GM23248 (cell line): ENCODE data around the gene GLI1. TPM values are rescaled to one million over a fixed set of nuclear protein-coding genes. Genes with fewer than 3 reads are reported as not detected.
"Not testable (repeated sequence)": the region's sequence is repeated elsewhere in the genome, so short reads cannot be mapped to it uniquely, and the experiment has no call there.

Experiments used
- DNase-seq: peaks from one replicate; pipeline ENCODE4 v3.0.0-alpha.2; 2015
- H2AFZ ChIP-seq: fragments of 200-600 bp; sonication (generic); 2 replicates; pipeline ENCODE4 v1.6.1; 2016; ENCODE audit warnings: antibody characterized with exemption
- H3F3A ChIP-seq: fragments of 200-600 bp; sonication (generic); 2 replicates; pipeline ENCODE4 v1.6.1; 2016; ENCODE audit warnings: mild to moderate bottlenecking, antibody characterized with exemption, mixed run types; ENCODE audit not compliant: insufficient read depth
- H3K27ac ChIP-seq: fragments of 200-600 bp; sonication (generic); 2 replicates; pipeline ENCODE4 v1.5.1; 2016; ENCODE audit warnings: mild to moderate bottlenecking
- H3K27me3 ChIP-seq: fragments of 200-600 bp; sonication (generic); replicated peaks from 2 replicates; pipeline ENCODE4 v1.6.1; 2016; ENCODE audit warnings: mild to moderate bottlenecking; ENCODE audit not compliant: insufficient read depth
- H3K36me3 ChIP-seq: fragments of 200-600 bp; sonication (generic); 2 replicates; pipeline ENCODE4 v1.6.1; 2016; ENCODE audit warnings: low read depth, mild to moderate bottlenecking
- H3K4me1 ChIP-seq: fragments of 200-600 bp; sonication (generic); 2 replicates; pipeline ENCODE4 v1.6.1; 2016; ENCODE audit warnings: mild to moderate bottlenecking; ENCODE audit not compliant: insufficient read depth
- H3K4me2 ChIP-seq: fragments of 200-600 bp; sonication (generic); one replicate; pipeline ENCODE4 v1.6.1; 2016; ENCODE audit warnings: mild to moderate bottlenecking; ENCODE audit not compliant: unreplicated experiment
- H3K4me3 ChIP-seq: fragments of 200-600 bp; sonication (generic); 2 replicates; pipeline ENCODE4 v1.5.1; 2016; ENCODE audit warnings: mild to moderate bottlenecking
- H3K79me2 ChIP-seq: fragments of 200-600 bp; sonication (generic); 2 replicates; pipeline ENCODE4 v1.6.1; 2016; ENCODE audit warnings: mild to moderate bottlenecking; ENCODE audit not compliant: insufficient read depth
- H3K9ac ChIP-seq: fragments of 200-600 bp; sonication (generic); 2 replicates; pipeline ENCODE4 v1.6.1; 2016; ENCODE audit warnings: mild to moderate bottlenecking
- H3K9me2 ChIP-seq: fragments of 200-600 bp; sonication (generic); 2 replicates; pipeline ENCODE4 v1.6.1; 2016; ENCODE audit warnings: mixed run types, mild to moderate bottlenecking, moderate library complexity; ENCODE audit not compliant: insufficient read depth
- H3K9me3 ChIP-seq: fragments of 200-600 bp; sonication (generic); one replicate; pipeline ENCODE4 v1.6.1; 2017; ENCODE audit warnings: low read depth
- H4K20me1 ChIP-seq: fragments of 200-600 bp; sonication (generic); 2 replicates; pipeline ENCODE4 v1.6.0; 2016; ENCODE audit not compliant: insufficient read depth
- EZH2 ChIP-seq: fragments of 200-600 bp; sonication (generic); IDR thresholded peaks from 2 replicates; pipeline ENCODE4 v1.6.1; 2018; ENCODE audit warnings: antibody characterized with exemption, mild to moderate bottlenecking; ENCODE audit not compliant: insufficient read depth, poor library complexity, severe bottlenecking
- EZH2phosphoT487 ChIP-seq: fragments of 200-600 bp; sonication (generic); IDR thresholded peaks from 2 replicates; pipeline ENCODE4 v1.6.1; 2018; ENCODE audit warnings: antibody characterized with exemption, moderate library complexity, mild to moderate bottlenecking, low read depth; ENCODE audit not compliant: insufficient read depth
- WGBS, 2 experiments: methylation state at CpG; one replicate each; pipeline ENCODE4 v1.1.6; 2015 to 2017; ENCODE audit warnings: low lambda C conversion rate in 2 of 2, low coverage in 1 of 2; ENCODE audit errors: missing lambda C conversion rate in 2 of 2; 5-methylcytosine and 5-hydroxymethylcytosine counted together
- in situ Hi-C: fragments of 300-500 bp; cut with MboI; formaldehyde crosslinking; loops from 2 replicates; pipeline ENCODE4 v1.15.0; 2020
- polyA plus RNA-seq: library from polyadenylated mRNA; unstranded; fragments of >200 nt; fragmentation: Nextera tagmentation; extraction: Ambion mirVana; gene quantifications from 2 replicates; pipeline ENCODE4 v1.2.1, GENCODE V29; 2016
- total RNA-seq: library from RNA; depleted of rRNA; stranded (reverse); fragments of >200 nt; shearing (Covaris generic); gene quantifications from 2 replicates; pipeline ENCODE4 v1.2.3, GENCODE V29; 2014

Gene GLI1
- total and polyA plus RNA-seq, 2 experiments from 2014 or later: 1.0 to 1.8 TPM

DNA sequence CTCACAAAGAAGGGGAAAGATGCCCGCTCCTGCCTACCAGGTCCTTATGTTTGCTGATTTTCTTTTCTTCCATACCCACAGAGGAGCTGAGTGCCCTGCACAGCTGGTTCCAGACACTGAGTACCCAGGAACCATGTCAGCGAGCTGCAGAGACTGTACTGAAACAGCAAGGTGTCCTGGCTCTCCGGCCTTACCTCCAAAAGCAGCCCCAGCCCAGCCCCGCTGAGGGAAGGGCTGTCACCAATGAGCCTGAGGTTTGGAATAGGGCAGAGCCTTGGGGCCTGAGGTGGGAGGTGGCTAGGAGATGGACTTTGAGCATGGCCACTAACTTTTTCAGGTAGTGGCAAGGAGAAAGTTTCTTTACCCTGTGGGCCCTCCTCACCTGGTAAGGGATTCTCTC lies 30.5 kb downstream of the GLI1 start:
- WGBS, 2 experiments: 96 to 97% methylated on average over 4 of the region's 4 CpGs
- Histone ChIP-seq H3K4me2 (no peak overlapping the region), H3K36me3 (peaks cover 40% of the 10 kb centered on the region), H3K79me2 (peaks cover 49% of the 10 kb centered on the region), H4K20me1 (no peaks in the 10 kb centered on the region), H3K9ac (no peak overlapping the region), H2AFZ (no peak overlapping the region), H3K27me3 (no peaks in the 10 kb centered on the region), H3K4me3 (no peak overlapping the region), H3K9me2 (no peaks in the 10 kb centered on the region), H3K4me1 (peaks cover 4% of the 10 kb centered on the region), H3F3A (0 out of 2 replicates have a peak, but pooled peaks cover 3% of the 10 kb centered on the region), H3K27ac (no peak overlapping the region), H3K9me3 (no peaks in the 10 kb centered on the region)
- in situ Hi-C loops: no loop called here
- DNase-seq: no peak
- TF ChIP-seq EZH2 (no peak), EZH2phosphoT487 (no peak)

DNA sequence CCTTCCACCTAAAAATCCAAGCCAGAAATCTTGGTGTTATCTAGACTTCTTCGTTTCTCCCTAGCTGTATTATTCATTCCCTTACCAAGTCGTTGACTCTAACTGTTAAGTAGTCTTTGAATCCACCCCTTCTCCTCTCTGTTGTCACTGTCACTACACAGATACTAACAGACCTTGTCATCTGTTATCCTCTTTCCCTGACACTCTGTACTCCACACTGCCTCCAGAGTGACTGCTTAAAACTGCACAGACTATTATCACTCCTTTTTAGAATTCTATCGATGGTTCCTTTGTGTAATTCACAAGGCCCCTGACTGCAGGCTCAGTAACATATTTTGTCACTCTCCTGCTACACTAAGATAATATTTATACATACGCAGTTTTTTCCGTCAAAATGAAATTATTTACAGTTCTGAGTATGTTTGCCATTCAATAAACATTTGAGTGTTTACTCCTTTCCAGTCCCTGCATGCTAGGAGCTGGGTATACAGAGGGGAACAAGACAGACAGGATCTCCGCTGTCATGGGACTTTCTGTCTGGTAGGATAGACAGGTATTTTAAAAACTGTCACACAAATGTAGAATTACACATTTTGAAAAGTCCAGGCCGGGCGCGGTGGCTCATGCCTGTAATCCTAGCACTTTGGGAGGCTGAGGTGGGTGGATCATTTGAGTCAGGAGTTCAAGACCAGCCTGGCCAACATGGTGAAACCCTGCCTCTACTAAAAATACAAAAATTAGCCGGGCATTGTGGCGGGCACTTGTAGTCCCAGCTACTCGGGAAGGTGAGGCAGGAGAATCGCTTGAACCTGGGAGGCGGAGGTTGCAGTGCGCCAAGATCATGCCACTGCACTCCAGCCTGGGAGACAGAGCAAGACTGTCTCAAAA lies 32.1 kb downstream of the GLI1 start:
- no peak overlapping the region for H2AFZ ChIP-seq
- peaks cover 49% of the 10 kb centered on the region for H3K36me3 ChIP-seq
- TF ChIP-seq EZH2phosphoT487: no peak
- no peak for TF ChIP-seq EZH2
- no peak overlapping the region for H3K27ac ChIP-seq
- no peaks in the 10 kb centered on the region for H4K20me1 ChIP-seq
- peaks cover 59% of the 10 kb centered on the region for H3K79me2 ChIP-seq
- no peak overlapping the region for H3K4me2 ChIP-seq
- no peaks in the 10 kb centered on the region for H3K9me3 ChIP-seq
- WGBS, 2 experiments: 86 to 89% methylated on average over 15 of the region's 15 CpGs
- H3K4me3 ChIP-seq: no peak overlapping the region
- no peak overlapping the region for H3K9ac ChIP-seq
- in situ Hi-C loops: no loop called here
- no peaks in the 10 kb centered on the region for H3K27me3 ChIP-seq
- H3K9me2 ChIP-seq: no peaks in the 10 kb centered on the region
- peaks cover 4% of the 10 kb centered on the region for H3K4me1 ChIP-seq
- H3F3A ChIP-seq: 0 out of 2 replicates have a peak, but pooled peaks cover 3% of the 10 kb centered on the region
- peak; percentile 26 for DNase-seq

DNA sequence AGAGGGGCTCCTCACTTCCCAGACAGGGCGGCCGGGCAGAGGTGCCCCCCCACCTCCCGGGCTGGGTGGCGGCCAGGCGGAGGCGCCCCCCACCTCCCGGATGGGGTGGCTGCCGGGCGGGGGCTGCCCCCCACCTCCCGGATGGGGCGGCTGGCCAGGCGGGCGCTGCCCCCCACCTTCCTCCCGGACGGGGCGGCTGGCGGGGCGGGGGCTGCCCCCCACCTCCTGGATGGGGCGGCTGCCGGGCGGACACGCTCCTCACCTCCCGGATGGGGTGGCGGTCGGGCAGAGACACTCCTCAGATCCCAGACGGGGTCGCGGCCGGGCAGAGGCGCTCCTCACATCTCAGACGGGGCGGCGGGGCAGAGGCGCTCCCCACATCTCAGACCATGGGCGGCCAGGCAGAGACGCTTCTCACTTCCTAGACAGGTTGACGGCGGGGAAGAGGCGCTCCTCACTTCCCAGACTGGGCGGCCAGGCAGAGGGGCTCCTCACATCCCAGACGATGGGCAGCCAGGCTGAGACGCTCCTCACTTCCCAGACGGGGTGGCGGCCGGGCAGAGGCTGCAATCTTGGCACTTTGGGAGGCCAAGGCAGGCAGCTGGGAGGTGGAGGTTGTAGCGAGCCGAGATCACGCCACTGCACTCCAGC lies 35.6 kb downstream of the GLI1 start:
- H3K4me1 ChIP-seq, H3K9me2 ChIP-seq, H4K20me1 ChIP-seq, in situ Hi-C loops, H3K27me3 ChIP-seq, DNase-seq, H3F3A ChIP-seq, H3K4me3 ChIP-seq, H3K4me2 ChIP-seq, H3K9ac ChIP-seq, H2AFZ ChIP-seq, H3K9me3 ChIP-seq, H3K27ac ChIP-seq: not testable (repeated sequence)
- peaks cover 64% of the 10 kb centered on the region for H3K36me3 ChIP-seq
- 93 to 98% methylated on average over 21 to 48 of the region's 48 CpGs for WGBS, 2 experiments
- H3K79me2 ChIP-seq: peaks cover 68% of the 10 kb centered on the region

DNA sequence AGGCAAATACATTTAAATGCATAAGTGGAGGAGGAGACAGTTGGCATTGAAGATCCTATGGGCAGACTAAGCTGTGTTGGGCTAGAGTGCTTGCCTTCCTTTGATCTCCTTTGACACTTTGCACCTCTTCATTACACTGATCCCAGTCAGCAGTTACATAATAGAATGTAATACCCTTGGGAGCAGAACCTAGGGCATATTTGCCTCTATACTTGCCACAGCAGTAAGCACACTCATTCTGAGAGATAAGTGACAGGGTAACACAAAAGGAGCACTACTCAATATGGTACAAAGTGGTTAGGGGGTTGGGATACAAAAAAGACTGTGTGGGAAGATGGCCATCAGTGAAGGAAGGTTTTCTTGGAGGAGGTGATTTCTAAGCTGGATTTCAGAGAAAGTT lies 37.2 kb downstream of the GLI1 start:
- in situ Hi-C loops: no loop called here
- TF ChIP-seq EZH2: no peak
- TF ChIP-seq EZH2phosphoT487: no peak
- no peaks in the 10 kb centered on the region for H3K9me2 ChIP-seq

More for the DNA sequence above, 37.2 kb downstream of the GLI1 start:
- Histone ChIP-seq H3K27me3 (no peaks in the 10 kb centered on the region), H3K4me3 (no peak overlapping the region), H3K4me1 (no peaks in the 10 kb centered on the region), H3K9me3 (no peaks in the 10 kb centered on the region), H3K9ac (no peak overlapping the region), H4K20me1 (no peaks in the 10 kb centered on the region), H3K36me3 (peaks cover 64% of the 10 kb centered on the region), H2AFZ (no peak overlapping the region), H3K27ac (no peak overlapping the region), H3K79me2 (peaks cover 63% of the 10 kb centered on the region), H3K4me2 (no peak overlapping the region), H3F3A (peaks cover 12% of the 10 kb centered on the region; the same call in 1 of the 2 replicates)
- DNase-seq: no peak
